A673 (cell line): Measurements from ENCODE around the gene GNLY. TPM values are rescaled to one million over a fixed set of nuclear protein-coding genes. Genes with fewer than 3 reads are reported as not detected.

ENCODE experiments used
- BruUV-seq: library from RNA; stranded (reverse); fragments of 400-500 nt; replicated peaks from 2 replicates; lab custom pipeline; 2021; lab: Mats Ljungman, UMichigan
- CTCF ChIA-PET: fragments of 300-600 bp; sonication (Branson Sonifier 250); formaldehyde crosslinking; loops from one replicate; lab custom pipeline; 2022; ENCODE audit warnings: antibody characterized with exemption; lab: Charles Lee
- POLR2A ChIA-PET: fragments of 300-600 bp; sonication (Branson Sonifier 250); formaldehyde crosslinking; loops from one replicate; lab custom pipeline; 2022; ENCODE audit warnings: antibody characterized with exemption; ENCODE audit not compliant: low non-redundant PET; lab: Charles Lee
- DNase-seq: peaks from one replicate; pipeline ENCODE4 v3.0.0-alpha.2; 2015; ENCODE audit warnings: low spot score
- H3K27ac ChIP-seq: fragments of 200-600 bp; sonication (generic); 2 replicates; pipeline ENCODE4 v1.5.1; 2016; ENCODE audit warnings: mixed run types, low read depth, mild to moderate bottlenecking, mixed read lengths, antibody characterized with exemption, low read length; ENCODE audit not compliant: poor library complexity, severe bottlenecking
- H3K27me3 ChIP-seq: fragments of 200-600 bp; sonication (generic); replicated peaks from 2 replicates; pipeline ENCODE4 v1.6.1; 2017; ENCODE audit warnings: mixed run types, low read depth, mild to moderate bottlenecking, mixed read lengths, antibody characterized with exemption, low read length; ENCODE audit not compliant: insufficient read depth, poor library complexity
- H3K36me3 ChIP-seq: fragments of 200-600 bp; sonication (generic); 2 replicates; pipeline ENCODE4 v1.6.1; 2016; ENCODE audit warnings: mixed run types, mild to moderate bottlenecking, mixed read lengths, antibody characterized with exemption, low read length; ENCODE audit not compliant: insufficient read depth, poor library complexity, severe bottlenecking
- H3K4me1 ChIP-seq: fragments of 200-600 bp; sonication (generic); 2 replicates; pipeline ENCODE4 v1.6.1; 2017; ENCODE audit warnings: mixed run types, mild to moderate bottlenecking, mixed read lengths, antibody characterized with exemption, low read length; ENCODE audit not compliant: insufficient read depth, poor library complexity, severe bottlenecking
- H3K4me3 ChIP-seq: fragments of 200-600 bp; sonication (generic); 2 replicates; pipeline ENCODE4 v1.5.1; 2016; ENCODE audit warnings: low read depth, mixed run types, mild to moderate bottlenecking, mixed read lengths, low read length; ENCODE audit not compliant: poor library complexity, severe bottlenecking
- H3K9me3 ChIP-seq: fragments of 200-600 bp; sonication (generic); 2 replicates; pipeline ENCODE4 v1.6.1; 2016; ENCODE audit warnings: mixed run types, low read depth, mild to moderate bottlenecking, mixed read lengths, antibody characterized with exemption, low read length; ENCODE audit not compliant: poor library complexity, severe bottlenecking
- EZH2 ChIP-seq: fragments of 200-600 bp; sonication (generic); IDR thresholded peaks from 2 replicates; pipeline ENCODE4 v1.6.1; 2017; ENCODE audit warnings: borderline replicate concordance, low read depth, mild to moderate bottlenecking, mixed read lengths, antibody characterized with exemption, low read length; ENCODE audit not compliant: poor library complexity, severe bottlenecking
- intact Hi-C: fragments of 100-400 bp; cut with micrococcal nuclease; formaldehyde crosslinking; loops from one replicate; pipeline ENCODE4 v1.10.0; 2022; ENCODE audit not compliant: unreplicated experiment
- total RNA-seq: library from RNA; stranded (reverse); gene quantifications from 2 replicates; pipeline ENCODE4 v1.2.3, GENCODE V29; 2021
- TF ChIP-seq, protein P1 (sequence below): fragments of 300-800, 200-600 bp; sonication (generic); conservative IDR thresholded peaks from 2 replicates; pipeline ENCODE4 v1.5.1; 2017; ENCODE audit warnings: low read depth, mild to moderate bottlenecking, antibody characterized with exemption, low read length, moderate library complexity, mixed read lengths

The GNLY gene
- total RNA-seq, 1 experiment from 2014 or later, result not detected

DNA sequence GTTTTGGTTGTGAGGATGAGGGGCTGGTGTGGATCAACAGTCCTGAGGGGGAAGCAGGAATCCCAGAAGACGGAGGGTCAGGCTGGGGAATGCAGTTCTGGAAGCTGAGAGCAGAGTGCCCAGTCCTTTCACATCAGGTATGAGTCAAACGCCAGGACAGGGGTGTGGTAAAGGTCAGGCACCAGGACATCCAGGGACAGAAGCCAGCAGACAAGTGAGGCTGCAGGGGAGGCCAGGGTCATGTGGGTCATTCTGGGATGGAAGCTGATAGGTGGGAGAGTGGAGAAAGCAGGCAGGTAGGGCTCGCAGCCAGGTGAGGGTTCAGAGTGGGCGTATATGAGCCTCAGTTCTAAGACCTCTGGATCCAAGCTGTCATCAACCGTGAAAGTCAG, 12.8 kb upstream of the GNLY start:
- H3K27ac ChIP-seq, result no peak overlapping the region
- intact Hi-C loops, result no loop called here
- TF ChIP-seq EZH2, result no peak
- TF ChIP-seq, protein P1, sequence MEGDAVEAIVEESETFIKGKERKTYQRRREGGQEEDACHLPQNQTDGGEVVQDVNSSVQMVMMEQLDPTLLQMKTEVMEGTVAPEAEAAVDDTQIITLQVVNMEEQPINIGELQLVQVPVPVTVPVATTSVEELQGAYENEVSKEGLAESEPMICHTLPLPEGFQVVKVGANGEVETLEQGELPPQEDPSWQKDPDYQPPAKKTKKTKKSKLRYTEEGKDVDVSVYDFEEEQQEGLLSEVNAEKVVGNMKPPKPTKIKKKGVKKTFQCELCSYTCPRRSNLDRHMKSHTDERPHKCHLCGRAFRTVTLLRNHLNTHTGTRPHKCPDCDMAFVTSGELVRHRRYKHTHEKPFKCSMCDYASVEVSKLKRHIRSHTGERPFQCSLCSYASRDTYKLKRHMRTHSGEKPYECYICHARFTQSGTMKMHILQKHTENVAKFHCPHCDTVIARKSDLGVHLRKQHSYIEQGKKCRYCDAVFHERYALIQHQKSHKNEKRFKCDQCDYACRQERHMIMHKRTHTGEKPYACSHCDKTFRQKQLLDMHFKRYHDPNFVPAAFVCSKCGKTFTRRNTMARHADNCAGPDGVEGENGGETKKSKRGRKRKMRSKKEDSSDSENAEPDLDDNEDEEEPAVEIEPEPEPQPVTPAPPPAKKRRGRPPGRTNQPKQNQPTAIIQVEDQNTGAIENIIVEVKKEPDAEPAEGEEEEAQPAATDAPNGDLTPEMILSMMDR, result no peak
- H3K4me3 ChIP-seq, result no peak overlapping the region
- ChIA-PET CTCF (interaction anchor here (0.6 to 0.9 kb wide), 2 partner anchors 32 to 48 kb away, joined by 3 to 4 read pairs; no protein-coding TSS in a partner anchor), POLR2A (no interaction called here)
- H3K4me1 ChIP-seq, result no peaks in the 10 kb centered on the region
- DNase-seq, result no peak
- no peaks in the 10 kb centered on the region for H3K36me3 ChIP-seq
- no peaks in the 10 kb centered on the region for H3K9me3 ChIP-seq
- H3K27me3 ChIP-seq, result no peaks in the 10 kb centered on the region
- no TSS peak for BruUV-seq

DNA sequence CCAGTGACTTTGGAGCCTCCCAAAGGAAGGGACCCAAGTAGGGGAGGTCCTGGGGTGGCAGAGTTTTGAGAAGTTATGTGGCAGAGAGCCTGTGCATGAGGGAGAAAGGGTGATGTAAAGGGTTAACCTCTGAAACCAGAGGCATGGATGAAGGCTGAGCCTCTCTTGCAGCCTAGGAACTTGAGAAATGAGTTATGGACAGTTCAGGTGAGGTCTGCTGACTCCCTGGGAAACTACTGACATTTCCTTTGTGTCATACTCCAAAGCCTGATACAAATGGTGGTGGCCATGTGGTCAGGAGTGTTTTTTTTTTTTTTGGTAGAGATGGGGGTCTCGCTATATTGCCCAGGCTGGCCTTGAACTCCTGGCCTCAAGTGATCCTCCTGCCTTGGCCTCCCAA, 12.4 kb upstream of the GNLY start:
- intact Hi-C loops, result no loop called here
- TF ChIP-seq, protein P1, result no peak
- TF ChIP-seq EZH2, result no peak
- Histone ChIP-seq H3K4me3 (no peak overlapping the region), H3K27me3 (no peaks in the 10 kb centered on the region), H3K4me1 (no peaks in the 10 kb centered on the region), H3K36me3 (no peaks in the 10 kb centered on the region), H3K9me3 (no peaks in the 10 kb centered on the region), H3K27ac (no peak overlapping the region)
- BruUV-seq, result no TSS peak
- DNase-seq, result no peak
- ChIA-PET CTCF (interaction anchor here (0.6 kb wide), 1 partner anchor 31 kb away, joined by 4 read pairs; no protein-coding TSS in a partner anchor), POLR2A (no interaction called here)

DNA sequence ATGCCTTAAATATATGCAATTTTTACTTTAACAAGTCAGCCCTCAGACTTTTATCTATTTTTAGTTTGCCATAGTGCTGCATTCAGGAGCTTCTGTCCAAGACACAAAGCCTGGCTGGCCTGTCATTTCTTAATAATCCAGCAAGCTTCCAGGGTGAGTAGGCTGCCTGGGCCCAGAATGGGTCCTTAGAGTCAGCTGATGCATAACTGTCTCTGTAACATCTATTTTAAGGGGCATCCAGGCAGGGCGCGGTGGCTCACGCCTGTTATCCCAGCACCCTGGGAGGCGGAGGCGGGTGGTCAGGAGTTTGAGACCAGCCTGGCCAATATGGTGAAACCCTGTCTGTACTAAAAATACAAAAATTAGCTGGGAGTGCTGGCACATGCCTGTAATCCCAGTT, 11.8 kb upstream of the GNLY start:
- intact Hi-C loops, result no loop called here
- POLR2A ChIA-PET, result no interaction called here
- Histone ChIP-seq H3K4me3 (no peak overlapping the region), H3K27me3 (no peaks in the 10 kb centered on the region), H3K27ac (no peak overlapping the region), H3K36me3 (no peaks in the 10 kb centered on the region), H3K4me1 (no peaks in the 10 kb centered on the region), H3K9me3 (no peaks in the 10 kb centered on the region)
- no peak for DNase-seq
- TF ChIP-seq EZH2, result no peak
- TF ChIP-seq, protein P1, result no peak
- CTCF ChIA-PET, result no interaction called here
- no TSS peak for BruUV-seq
